Measurements from ENCODE around the gene TAS2R40. TPM values are rescaled to one million over a fixed set of nuclear protein-coding genes. Genes with fewer than 3 reads are reported as not detected.

Gene TAS2R40
- total RNA-seq, 1 experiment from 2014 or later: not detected

DNA sequence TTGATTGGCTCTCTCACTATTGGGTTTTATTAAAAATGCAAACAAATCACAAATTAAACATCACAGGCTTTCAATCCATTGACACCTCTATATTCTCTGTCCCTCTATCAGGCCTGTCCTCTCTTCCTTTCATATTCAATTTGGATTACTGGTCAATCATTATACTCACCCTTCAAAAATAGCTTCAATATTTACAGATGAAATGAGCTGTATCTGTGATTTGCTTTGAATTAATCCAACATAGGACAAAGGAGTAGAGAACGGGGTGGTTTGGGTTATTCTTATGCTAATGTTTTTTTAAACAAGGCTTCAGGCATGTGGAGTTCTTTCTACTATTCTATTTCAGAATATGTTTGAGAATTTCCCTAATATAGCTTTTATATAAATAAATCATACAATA, 36.3 kb upstream of the TAS2R40 start:
- ATAC-seq: no peak
- ChIA-PET POLR2A (no interaction called here), CTCF (no interaction called here), RAD21 (ENCODE audit: low non-redundant PET in 1 of 2, low total read pairs in 2 of 2, uncharacterized antibody in 2 of 2, unreplicated experiment in 2 of 2) (no interaction called here)
- no peaks in the 10 kb centered on the region for H3K9me3 ChIP-seq (ENCODE audit: control insufficient read depth in 1 of 2, insufficient read depth in 1 of 2, low read depth in 1 of 2, low read length in 2 of 2)
- TF ChIP-seq, protein P1, sequence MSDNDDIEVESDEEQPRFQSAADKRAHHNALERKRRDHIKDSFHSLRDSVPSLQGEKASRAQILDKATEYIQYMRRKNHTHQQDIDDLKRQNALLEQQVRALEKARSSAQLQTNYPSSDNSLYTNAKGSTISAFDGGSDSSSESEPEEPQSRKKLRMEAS (IDR thresholded peaks at IDR 0.05): no peak
- TF ChIP-seq SIN3A (IDR thresholded peaks at IDR 0.05; ENCODE audit: low read depth) (no peak), EGR1 (IDR thresholded peaks at IDR 0.05; ENCODE audit: low read depth) (no peak), CEBPB (IDR thresholded peaks at IDR 0.05; ENCODE audit: low read depth) (no peak), ELF1 (IDR thresholded peaks at IDR 0.05; ENCODE audit: borderline replicate concordance, low read depth) (no peak), SRF (IDR thresholded peaks at IDR 0.05; ENCODE audit: low read depth) (no peak), JUND (IDR thresholded peaks at IDR 0.05) (no peak), YY1 (IDR thresholded peaks at IDR 0.05; ENCODE audit: extremely low read depth, insufficient replicate concordance, low read depth, low read length) (no peak), POLR2AphosphoS5 (IDR thresholded peaks at IDR 0.05; ENCODE audit: low read depth, low read length) (no peak), CBX3 (IDR thresholded peaks at IDR 0.05; ENCODE audit: low read depth) (no peak), POLR2A (IDR thresholded peaks at IDR 0.05; ENCODE audit: borderline replicate concordance, extremely low read depth, insufficient read depth, insufficient read length) (no peak), ZFX (IDR thresholded peaks at IDR 0.05) (no peak), EZH2 (IDR thresholded peaks at IDR 0.05) (no peak)
- TF ChIP-seq, protein P2, sequence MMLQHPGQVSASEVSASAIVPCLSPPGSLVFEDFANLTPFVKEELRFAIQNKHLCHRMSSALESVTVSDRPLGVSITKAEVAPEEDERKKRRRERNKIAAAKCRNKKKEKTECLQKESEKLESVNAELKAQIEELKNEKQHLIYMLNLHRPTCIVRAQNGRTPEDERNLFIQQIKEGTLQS (IDR thresholded peaks at IDR 0.05): no peak
- TF ChIP-seq, protein P3, sequence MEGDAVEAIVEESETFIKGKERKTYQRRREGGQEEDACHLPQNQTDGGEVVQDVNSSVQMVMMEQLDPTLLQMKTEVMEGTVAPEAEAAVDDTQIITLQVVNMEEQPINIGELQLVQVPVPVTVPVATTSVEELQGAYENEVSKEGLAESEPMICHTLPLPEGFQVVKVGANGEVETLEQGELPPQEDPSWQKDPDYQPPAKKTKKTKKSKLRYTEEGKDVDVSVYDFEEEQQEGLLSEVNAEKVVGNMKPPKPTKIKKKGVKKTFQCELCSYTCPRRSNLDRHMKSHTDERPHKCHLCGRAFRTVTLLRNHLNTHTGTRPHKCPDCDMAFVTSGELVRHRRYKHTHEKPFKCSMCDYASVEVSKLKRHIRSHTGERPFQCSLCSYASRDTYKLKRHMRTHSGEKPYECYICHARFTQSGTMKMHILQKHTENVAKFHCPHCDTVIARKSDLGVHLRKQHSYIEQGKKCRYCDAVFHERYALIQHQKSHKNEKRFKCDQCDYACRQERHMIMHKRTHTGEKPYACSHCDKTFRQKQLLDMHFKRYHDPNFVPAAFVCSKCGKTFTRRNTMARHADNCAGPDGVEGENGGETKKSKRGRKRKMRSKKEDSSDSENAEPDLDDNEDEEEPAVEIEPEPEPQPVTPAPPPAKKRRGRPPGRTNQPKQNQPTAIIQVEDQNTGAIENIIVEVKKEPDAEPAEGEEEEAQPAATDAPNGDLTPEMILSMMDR (IDR thresholded peaks at IDR 0.05 in 2 of 3, conservative IDR thresholded peaks at IDR 0.05 in 1 of 3; ENCODE audit: borderline replicate concordance in 1 of 3, insufficient read depth in 1 of 3, low read depth in 2 of 3, low read length in 2 of 3): no peak
- TF ChIP-seq, protein P4, sequence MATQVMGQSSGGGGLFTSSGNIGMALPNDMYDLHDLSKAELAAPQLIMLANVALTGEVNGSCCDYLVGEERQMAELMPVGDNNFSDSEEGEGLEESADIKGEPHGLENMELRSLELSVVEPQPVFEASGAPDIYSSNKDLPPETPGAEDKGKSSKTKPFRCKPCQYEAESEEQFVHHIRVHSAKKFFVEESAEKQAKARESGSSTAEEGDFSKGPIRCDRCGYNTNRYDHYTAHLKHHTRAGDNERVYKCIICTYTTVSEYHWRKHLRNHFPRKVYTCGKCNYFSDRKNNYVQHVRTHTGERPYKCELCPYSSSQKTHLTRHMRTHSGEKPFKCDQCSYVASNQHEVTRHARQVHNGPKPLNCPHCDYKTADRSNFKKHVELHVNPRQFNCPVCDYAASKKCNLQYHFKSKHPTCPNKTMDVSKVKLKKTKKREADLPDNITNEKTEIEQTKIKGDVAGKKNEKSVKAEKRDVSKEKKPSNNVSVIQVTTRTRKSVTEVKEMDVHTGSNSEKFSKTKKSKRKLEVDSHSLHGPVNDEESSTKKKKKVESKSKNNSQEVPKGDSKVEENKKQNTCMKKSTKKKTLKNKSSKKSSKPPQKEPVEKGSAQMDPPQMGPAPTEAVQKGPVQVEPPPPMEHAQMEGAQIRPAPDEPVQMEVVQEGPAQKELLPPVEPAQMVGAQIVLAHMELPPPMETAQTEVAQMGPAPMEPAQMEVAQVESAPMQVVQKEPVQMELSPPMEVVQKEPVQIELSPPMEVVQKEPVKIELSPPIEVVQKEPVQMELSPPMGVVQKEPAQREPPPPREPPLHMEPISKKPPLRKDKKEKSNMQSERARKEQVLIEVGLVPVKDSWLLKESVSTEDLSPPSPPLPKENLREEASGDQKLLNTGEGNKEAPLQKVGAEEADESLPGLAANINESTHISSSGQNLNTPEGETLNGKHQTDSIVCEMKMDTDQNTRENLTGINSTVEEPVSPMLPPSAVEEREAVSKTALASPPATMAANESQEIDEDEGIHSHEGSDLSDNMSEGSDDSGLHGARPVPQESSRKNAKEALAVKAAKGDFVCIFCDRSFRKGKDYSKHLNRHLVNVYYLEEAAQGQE (IDR thresholded peaks at IDR 0.05; ENCODE audit: low read depth): no peak
- TF ChIP-seq, protein P5, sequence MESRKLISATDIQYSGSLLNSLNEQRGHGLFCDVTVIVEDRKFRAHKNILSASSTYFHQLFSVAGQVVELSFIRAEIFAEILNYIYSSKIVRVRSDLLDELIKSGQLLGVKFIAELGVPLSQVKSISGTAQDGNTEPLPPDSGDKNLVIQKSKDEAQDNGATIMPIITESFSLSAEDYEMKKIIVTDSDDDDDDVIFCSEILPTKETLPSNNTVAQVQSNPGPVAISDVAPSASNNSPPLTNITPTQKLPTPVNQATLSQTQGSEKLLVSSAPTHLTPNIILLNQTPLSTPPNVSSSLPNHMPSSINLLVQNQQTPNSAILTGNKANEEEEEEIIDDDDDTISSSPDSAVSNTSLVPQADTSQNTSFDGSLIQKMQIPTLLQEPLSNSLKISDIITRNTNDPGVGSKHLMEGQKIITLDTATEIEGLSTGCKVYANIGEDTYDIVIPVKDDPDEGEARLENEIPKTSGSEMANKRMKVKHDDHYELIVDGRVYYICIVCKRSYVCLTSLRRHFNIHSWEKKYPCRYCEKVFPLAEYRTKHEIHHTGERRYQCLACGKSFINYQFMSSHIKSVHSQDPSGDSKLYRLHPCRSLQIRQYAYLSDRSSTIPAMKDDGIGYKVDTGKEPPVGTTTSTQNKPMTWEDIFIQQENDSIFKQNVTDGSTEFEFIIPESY (IDR thresholded peaks at IDR 0.05; ENCODE audit: extremely low read depth, insufficient replicate concordance, low read length): no peak
- no peak overlapping the region for H3K4me2 ChIP-seq (ENCODE audit: low read length)
- intact Hi-C loops (cut with micrococcal nuclease): no loop called here
- no TSS peak for BruUV-seq (replicated peaks)
- H3K27me3 ChIP-seq (ENCODE audit: insufficient read depth, low read length): no peaks in the 10 kb centered on the region
- no peak overlapping the region for H3K9ac ChIP-seq (ENCODE audit: low read length)
- no peak overlapping the region for H3K27ac ChIP-seq (ENCODE audit: low read depth, low read length)
- H3K9me2 ChIP-seq (ENCODE audit: insufficient read depth): no peaks in the 10 kb centered on the region
- no peaks in the 10 kb centered on the region for H3K36me3 ChIP-seq (ENCODE audit: control insufficient read depth in 1 of 2, insufficient read depth in 2 of 2, low read length in 2 of 2)
- no peaks in the 10 kb centered on the region for H4K20me1 ChIP-seq (ENCODE audit: insufficient read depth)
- no peak overlapping the region for H3K4me3 ChIP-seq (replicated peaks in 1 of 2; ENCODE audit: low read depth in 1 of 2, low read length in 2 of 2)
- H3K79me2 ChIP-seq (ENCODE audit: insufficient read depth, low read length): no peaks in the 10 kb centered on the region
- H3K4me1 ChIP-seq (ENCODE audit: control insufficient read depth in 1 of 2, insufficient read depth in 2 of 2, low read length in 2 of 2): no peaks in the 10 kb centered on the region
- H2AFZ ChIP-seq (ENCODE audit: low read depth, low read length, poor library complexity, severe bottlenecking): no peak overlapping the region
- DNase-seq (ENCODE audit: low read depth, low spot score): no peak

Data from HCT116 (cell line).